Activated CD8-positive, alpha-beta memory T cell treated with anti-CD3 and anti-CD28 coated beads, Interleukin-2, amount 50 U/mL, for 1 hour (primary cell): ENCODE measurements around the gene SIM2.

ENCODE experiments used
- DNase-seq: peaks from one replicate; pipeline ENCODE4 v3.0.0-alpha.2; 2020; ENCODE audit errors: extremely low read depth

Gene SIM2

GRCh38 chr21:36761685-36762084, 62.8 kb downstream of the SIM2 start:
- DNase-seq, result no peak

GRCh38 chr21:36762642-36763041, 63.7 kb downstream of the SIM2 start:
- no peak for DNase-seq

- DNase-seq, result no peak
These were observed 64.4 kb downstream of the SIM2 start for GRCh38 chr21:36763305-36763704.

- DNase-seq, result no peak
These were observed 66.3 kb downstream of the SIM2 start for GRCh38 chr21:36765229-36765628.

GRCh38 chr21:36766511-36766910, 67.6 kb downstream of the SIM2 start:
- no peak for DNase-seq

- no peak for DNase-seq
These were observed 68.2 kb downstream of the SIM2 start for GRCh38 chr21:36767096-36767495.

GRCh38 chr21:36768496-36768895, 69.6 kb downstream of the SIM2 start:
- no peak for DNase-seq

GRCh38 chr21:36769051-36769839, 70.3 kb downstream of the SIM2 start:
- DNase-seq, result no peak

GRCh38 chr21:36773117-36773516, 74.2 kb downstream of the SIM2 start:
- DNase-seq, result no peak

GRCh38 chr21:36773995-36774394, 75.1 kb downstream of the SIM2 start:
- DNase-seq, result no peak

- DNase-seq, result no peak
These were observed 78.2 kb downstream of the SIM2 start for GRCh38 chr21:36776981-36777617.

- DNase-seq, result no peak
These were observed 81.9 kb downstream of the SIM2 start for GRCh38 chr21:36780861-36781260.

- no peak for DNase-seq
These were observed 84.9 kb downstream of the SIM2 start for GRCh38 chr21:36783612-36784374.

GRCh38 chr21:36784947-36785346, 86.0 kb downstream of the SIM2 start:
- no peak for DNase-seq

GRCh38 chr21:36785615-36786014, 86.7 kb downstream of the SIM2 start:
- DNase-seq, result no peak

- no peak for DNase-seq
These were observed 87.3 kb downstream of the SIM2 start for GRCh38 chr21:36786186-36786585.

GRCh38 chr21:36788120-36788638, 89.3 kb downstream of the SIM2 start:
- no peak for DNase-seq

- no peak for DNase-seq
These were observed 91.7 kb downstream of the SIM2 start for GRCh38 chr21:36790616-36791015.

- DNase-seq, result no peak
These were observed 92.3 kb downstream of the SIM2 start for GRCh38 chr21:36791180-36791579.

- no peak for DNase-seq
These were observed 93.0 kb downstream of the SIM2 start for GRCh38 chr21:36791695-36792470.

- DNase-seq, result no peak
These were observed 93.6 kb downstream of the SIM2 start for GRCh38 chr21:36792505-36792967.

GRCh38 chr21:36796070-36796469, 97.2 kb downstream of the SIM2 start:
- DNase-seq, result no peak
